GM18498 (cell line): ENCODE data around the gene UBA52.

ENCODE experiments used
- ATAC-seq: cut with Tn5 transposase; IDR thresholded peaks from one replicate; pipeline ENCODE4 v1.9.1; 2021; ENCODE audit warnings: mild to moderate bottlenecking, moderate library complexity; ENCODE audit not compliant: unreplicated experiment

The UBA52 gene

DNA sequence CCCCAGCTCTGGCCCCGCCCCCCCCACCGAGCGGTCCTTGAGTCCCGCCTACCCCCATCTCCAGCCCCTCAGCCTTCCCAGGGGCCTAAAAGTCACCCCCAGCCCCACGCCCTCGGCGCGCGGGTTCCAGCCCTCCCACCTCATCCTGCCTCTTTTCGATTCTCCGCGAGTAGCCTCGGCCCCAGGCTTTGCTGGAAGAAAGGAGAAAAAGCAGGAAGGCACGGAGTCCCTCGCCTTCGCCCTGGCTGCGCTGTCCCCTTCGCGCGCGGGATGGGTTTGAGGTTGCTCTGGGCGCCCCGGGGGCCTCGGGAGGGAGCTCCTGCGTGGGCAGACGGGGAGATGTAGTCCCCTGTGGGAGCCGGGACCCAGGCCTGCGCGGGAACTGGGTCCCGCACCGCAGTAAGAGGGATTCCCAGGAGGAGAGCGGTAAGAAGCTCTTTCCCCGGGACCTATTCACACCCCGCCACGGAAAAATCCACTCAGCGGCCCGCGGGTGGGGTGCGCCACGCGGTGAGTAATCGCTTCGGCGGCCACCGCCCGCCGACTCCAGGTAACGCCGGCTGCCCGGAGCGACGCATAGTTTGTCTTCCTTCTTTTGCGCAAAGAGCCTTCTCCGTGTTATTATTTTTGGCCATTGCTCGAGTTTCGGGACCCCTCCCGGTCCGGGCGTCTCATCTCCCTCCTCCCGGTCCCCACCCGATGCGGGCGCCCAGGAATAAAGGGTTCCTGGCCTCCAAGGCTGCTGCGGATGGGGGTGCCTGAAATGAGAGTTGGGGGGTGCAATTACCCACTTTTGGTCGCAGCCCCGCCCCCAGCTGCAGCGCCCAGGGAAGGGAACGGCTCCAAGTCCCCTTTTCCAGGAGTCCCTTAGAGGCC is 35.8 kb downstream of the UBA52 start:
- ATAC-seq: no peak

DNA sequence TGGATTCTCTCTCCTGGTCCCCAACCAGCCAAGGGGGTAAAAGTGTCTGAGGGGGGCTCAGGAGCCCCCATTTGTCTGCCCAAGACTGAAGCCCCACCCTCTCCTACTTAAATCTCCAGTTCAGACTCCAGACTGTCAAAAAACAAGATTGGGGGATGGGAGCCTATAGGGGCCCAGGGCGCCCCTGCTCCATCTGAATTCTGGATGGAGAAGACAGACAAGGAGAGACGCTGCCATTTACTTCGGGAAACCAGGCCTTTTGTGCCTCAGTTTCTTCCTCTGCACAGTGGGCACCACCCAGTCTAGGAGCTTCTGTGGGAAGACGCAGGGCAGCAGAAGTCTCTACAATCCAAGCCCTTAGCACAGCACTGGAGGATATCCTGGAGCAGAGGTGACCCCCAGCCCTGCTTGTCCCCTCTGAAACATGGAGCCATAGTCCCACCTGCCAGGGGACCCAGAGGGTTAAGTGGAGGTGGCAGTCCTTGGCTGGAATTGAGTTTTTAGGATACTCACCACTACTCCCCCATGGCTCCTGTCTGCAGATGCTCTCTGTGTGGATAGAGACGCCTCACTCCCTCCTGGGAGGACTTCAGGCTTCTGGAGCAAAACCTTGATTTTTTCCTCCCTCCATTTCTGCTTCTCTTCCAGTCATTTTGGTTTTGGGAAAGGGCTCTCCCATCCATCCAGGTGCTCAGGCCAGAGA is 36.6 kb downstream of the UBA52 start:
- no peak for ATAC-seq

DNA sequence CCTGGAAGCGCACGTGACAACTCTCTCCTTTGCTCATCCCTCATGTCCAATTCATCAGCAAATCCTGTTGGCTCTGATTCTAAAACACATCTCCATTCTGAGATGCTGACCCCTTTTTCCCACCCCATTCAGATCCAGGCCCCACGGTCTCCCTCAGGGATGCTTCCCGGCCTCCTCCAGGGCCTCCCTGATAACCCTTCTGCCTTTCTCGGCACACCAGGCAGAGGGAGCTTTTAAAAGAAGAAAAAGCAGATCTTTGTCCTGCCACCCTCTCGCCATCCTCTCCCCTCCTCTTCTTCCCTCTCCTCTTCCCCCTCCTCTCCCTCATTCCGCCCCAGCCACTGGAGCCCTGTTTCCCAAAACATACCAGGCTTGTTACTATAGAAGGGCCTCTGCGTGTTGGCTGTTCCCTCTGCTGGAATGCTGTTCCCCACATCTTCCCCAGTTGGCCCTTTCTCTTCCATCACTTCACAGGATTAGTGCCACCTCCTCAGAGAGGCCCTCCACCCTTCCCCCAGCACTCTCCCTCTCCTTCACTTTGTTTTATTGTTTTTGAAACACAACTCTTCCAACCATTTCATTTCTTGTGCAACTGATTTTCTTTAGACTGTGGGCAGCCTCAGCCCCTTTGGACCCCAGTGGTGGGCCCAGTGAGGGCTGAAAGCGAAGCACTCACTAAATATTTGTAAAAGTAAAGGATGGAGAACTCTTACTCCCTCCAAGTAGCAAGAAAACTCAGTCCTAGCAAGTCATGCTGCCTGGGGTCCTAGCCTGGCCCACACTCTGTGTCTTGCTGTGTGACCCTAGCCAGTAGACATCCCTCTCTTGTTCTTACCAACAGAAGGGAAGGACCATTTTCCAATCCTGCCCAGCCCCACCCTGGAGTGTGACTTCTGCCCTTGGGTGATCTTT is 37.4 kb downstream of the UBA52 start:
- no peak for ATAC-seq

DNA sequence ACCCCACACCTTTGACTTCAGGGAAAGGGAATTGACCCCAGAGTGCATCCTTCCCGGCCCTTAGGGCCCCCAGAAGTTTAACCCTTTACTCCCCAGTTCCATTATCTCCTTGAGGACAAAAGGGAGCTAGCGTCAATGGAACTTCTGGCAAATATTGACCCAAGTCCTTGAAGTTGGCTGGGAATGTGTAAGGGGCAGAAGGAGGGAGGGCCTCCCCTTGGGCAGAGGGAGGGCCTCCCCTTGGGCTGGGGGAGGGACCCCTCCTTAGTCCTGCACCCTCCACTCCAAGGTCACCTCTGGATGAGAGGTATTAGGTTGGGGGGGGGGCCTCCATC is 38.0 kb downstream of the UBA52 start:
- ATAC-seq: no peak

DNA sequence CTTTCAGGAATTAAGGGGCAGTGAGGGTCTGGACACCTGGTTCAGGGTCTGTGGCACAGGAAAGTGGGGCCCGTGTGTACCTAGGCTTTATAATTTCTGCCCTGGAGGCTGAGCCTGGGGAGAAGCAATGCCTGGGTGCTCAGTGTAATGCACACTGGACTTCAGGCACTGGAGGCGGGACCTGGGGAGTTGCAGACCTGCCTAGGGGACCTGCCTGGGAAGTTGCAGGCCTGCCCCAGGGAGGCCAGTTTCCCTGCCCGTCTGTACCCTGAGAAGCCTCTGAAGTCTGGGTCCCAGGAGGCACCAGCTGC is 38.5 kb downstream of the UBA52 start:
- ATAC-seq: no peak

DNA sequence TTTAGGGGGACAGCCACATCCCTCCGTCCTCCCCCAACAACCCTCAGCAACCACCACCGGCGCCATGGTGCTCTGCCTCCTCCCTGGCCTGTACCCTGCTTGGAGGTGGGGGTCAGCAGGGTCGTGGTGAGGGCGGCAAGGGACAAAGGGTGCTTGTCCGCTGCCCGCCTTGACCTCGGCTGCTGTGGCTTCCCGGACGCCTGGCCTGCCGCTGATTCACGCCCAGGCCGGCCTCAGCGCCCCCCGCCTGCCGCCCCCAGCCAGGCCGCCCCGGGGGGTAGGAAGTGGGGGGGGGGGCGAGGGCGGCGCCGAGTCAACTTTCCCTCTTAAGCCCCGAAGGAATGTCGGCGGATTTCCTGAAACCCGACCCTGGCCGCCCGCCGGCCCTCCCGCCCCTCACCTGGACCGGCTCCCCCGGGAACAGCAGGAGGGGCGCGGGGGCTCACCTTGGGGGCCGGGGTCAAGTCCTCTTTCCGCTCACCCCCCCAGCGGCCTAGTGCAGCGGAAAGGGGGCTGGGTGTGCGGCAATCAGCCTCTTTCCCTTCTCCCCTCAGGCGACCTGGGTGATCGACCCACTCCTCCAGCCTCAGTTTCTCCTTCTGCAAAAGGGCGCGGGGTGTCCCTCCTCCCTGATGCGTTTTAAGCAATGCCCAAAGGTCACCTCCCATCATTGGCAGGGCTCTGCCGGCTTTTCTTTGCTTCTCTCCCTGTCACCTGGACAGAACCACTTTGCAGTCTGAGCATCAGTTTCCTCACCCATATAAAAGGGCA is 39.1 kb downstream of the UBA52 start:
- no peak for ATAC-seq

DNA sequence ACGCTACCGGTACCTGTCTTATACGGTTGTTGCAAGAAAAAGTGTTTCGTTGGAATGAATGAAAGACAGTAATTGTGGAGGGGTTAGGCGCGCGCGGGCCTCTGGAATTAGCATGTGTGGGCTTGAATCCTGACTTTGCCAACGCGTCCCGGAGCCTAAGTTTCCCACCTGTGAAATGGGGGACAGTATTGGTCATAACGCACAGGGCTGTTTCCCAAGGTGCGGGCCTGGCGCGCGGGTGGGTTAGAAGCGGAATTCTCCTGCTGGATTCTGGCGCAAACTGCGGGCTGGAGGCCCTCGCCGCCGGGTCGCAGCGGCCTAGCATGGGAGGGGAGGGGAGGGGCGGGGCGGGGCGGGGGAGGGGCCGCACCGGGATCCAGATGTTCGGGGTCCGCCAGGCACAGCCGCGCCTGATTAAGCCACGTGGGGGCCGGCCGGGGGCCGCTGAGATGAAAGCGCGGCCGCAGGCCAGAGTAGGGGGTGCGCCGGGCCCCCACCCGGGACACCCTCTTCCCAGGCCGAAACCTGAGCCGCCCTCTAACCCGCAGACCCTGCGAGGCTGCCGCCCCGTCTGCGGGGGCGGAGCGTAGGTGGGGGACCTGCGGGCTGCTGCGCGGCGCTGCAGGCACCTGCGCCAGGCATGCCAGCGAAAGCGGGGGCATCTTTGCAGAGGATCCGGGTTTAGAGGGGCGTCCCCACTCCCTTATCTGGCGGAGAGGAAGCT is 39.8 kb downstream of the UBA52 start:
- ATAC-seq: no peak

DNA sequence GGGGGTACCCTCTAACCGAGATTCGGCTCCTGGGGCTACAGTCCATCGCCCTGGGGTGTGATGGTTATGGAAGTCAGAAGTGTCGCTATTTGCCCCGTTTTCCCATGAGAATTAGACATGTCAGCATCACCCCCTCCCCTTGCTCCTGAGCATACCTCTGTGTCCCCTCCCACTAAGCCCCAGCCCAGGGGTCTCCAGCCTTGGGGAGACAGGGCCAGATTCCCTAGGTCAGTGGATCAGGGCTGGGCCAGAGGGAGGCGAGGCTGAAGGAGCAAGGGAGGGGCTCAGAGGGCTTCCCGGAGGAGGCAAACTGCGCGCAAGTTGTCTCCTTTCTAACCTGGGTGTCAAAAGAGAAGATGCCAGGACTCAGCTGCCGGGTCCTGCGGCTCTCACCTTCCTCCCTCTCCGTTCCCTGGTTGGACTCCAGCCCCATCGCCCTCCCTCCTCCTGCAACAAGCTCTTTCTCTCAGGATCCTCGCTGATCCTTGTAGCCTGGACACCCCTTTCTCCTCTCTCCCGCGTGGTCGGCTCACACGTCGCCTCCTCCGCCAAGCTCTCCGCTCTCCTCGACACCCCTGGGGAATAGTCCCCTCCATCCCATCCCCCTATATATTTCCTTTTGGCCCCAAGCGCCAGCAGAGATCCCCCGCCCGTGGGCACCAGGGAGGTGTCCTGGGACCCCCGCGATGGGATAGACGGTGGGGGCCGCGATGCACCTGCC is 40.6 kb downstream of the UBA52 start:
- ATAC-seq: no peak

DNA sequence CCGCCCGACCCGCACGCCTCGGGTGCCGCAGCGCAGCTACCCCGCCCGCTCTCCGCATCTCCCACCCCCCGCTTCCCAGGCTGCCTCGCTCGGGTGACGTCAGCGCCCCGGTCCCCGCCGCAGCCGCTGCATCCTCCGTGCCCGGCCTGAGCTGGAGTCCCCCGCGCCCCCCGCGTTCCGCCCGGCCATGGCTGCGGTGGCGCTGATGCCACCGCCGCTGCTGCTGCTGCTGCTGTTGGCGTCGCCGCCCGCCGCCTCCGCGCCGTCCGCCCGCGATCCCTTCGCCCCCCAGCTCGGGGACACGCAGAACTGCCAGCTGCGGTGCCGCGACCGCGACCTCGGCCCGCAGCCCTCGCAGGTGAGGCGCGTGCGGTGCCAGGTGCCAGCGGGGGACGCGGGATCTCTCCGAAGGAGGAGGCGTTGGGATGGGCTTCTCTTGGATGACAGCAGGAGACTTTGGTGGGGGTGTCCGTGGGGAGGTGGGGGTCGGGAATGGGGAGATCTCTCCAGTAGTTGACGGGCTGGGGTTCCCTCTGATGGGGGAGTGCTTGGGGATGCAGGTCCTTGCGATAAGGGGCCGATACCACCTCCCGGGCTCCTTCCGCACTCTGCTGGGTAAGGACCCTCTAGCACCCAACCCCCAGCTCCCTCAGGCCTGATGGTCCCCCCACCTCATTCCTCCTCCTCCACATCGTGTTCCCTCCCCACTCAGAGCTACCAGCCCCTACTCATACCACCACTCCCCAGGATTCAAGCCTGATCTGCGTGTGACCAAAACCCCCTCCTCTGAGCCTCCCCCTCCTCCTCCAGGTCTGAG is 41.3 kb downstream of the UBA52 start, which contains the start of gene TMEM59L:
TSS of gene TMEM59L (plus strand) at position 99 of the 817 bp plus-strand sequence. CDS start at position 188, 89 bp downstream.
- ATAC-seq: no peak

DNA sequence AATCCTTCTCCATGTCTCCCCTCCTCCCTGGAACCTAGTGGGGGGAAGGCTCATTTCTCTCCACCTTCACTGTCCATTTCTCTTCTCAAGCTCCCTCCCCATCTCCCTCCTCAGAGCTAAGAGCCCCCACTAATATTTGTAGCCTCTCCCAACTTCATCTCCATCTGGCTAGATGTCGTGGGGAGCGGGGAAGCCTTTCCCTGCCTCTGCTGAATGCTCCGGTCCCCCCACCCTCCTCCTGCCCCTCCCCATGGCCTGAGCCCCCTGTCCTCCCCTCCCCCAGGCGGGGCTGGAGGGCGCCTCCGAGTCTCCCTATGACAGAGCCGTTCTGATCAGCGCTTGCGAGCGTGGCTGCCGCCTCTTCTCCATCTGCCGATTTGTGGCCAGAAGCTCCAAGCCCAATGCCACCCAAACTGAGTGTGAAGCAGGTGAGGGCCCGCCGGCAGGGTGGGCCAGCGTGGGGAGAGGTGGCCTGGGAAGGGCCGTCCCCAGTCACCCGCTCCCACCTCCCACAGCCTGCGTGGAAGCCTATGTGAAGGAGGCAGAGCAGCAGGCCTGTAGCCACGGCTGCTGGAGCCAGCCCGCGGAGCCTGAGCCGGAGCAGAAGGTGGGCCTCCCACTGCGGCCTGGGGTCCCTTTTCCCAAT is 42.1 kb downstream of the UBA52 start:
- no peak for ATAC-seq

DNA sequence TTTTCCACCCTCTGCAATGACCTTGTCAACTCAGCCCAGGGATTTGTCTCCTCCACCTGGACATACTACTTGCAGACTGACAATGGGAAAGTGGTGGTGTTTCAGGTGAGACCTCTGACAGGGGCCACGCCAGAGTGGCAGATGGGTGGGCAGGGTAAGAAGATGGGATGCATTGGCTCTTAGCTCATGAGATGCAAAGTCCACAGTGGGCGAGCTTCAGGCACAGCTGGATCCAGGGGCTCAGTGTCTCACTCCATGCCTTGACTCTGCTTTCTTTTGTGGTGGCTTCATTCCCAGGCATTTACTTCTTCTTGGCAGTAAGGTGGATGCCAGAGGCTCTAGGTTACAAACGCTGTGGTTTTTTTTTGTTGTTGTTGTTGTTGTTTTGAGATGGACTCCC is 44.4 kb downstream of the UBA52 start:
- ATAC-seq: no peak

DNA sequence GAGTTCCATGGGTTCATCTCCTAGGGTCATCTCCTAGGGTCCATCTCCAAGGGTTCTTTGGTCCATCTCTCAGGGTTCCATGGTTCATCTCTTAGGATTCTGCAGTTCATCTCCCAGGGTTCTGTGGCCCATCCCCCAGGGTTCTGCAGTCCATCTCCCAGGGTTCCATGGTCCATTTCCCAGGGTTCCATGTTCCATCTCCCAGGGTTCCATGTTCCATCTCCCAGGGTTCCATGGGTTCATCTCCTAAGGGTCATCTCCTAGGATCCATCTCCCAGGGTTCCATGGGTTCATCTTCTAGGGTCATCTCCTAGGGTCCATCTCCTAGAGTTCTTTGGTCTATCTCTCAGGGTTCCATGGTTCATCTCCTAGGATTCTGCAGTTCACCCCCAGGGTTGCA is 45.9 kb downstream of the UBA52 start:
- ATAC-seq: no peak

DNA sequence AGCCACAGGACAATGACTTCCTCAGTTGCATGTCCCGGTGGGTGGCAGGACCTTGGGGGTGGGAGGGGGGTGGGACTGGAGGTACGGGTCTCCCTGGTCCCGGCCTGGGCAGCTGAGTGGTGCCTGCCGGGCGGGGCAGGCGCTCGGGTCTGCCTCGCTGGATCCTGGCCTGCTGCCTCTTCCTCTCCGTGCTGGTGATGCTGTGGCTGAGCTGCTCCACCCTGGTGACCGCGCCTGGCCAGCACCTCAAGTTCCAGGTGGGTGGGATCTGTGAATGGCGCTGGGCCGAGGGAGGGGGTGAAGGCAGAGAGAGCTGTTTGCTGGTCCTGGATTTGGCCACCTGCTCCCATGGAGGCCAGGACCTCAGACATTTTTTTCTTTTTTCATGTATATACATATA is 46.6 kb downstream of the UBA52 start:
- ATAC-seq: no peak

DNA sequence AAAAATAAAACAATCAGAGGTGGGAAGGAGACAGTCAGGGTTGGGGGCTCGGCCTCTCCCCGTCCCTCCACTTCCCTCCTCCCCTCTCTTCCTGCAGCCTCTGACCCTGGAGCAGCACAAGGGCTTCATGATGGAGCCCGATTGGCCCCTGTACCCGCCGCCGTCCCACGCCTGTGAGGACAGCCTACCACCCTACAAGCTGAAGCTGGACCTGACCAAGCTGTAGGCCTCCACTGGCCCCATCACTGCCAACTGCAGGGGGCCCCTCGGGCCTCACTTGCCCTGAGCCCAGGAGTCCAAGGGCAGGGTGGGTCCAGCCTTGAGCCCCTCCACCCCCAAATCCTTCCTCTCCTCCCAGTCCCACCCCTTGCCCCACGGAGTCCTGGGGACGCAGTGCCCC is 48.7 kb downstream of the UBA52 start:
- ATAC-seq: no peak

DNA sequence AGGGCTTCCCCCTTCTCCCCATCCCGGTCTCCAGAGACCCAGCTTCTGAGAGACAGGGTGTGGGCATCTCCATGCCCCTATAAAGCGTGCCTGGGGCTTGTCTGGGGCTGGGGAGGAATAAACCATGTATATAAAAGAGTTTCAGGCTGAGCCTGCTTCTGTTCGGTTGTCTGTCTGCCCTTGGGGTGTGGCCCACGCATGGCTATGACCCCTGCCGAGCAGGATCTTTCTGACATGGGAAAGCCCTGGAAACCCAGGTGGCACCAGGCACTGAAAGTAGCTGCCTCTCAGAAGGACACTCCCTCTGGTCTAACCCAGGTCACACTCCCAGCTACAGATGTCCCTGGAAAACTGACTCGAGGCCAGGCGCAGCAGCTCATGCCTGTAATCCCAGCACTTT is 49.2 kb downstream of the UBA52 start:
- ATAC-seq: no peak

DNA sequence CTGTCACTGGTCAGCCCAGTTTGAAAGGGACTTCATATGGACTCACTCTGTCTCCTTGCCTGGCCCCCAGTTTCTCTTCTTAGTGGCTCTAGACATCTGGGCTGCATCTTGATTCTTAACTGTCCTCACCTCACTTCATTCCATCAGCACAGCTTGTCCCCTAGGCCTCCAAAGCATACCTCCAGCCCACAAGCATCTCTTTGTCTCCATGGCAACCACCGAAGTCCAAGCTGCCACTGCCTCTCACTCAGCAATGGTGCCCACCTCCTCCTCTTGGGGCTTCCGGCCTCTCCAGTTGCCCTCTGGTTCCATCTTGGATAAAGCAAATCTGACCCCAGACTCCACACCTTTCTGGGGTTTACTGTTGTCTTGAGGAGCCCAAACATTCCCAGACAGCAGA is 55.2 kb downstream of the UBA52 start:
- ATAC-seq: no peak
